Fibroblast of villous mesenchyme (primary cell): ENCODE results near the gene CCDC188. TPM values are rescaled to one million over a fixed set of nuclear protein-coding genes. Genes with fewer than 3 reads are reported as not detected.

Experiments
- DNase-seq: peaks from one replicate; pipeline ENCODE4 v3.0.0-alpha.2; 2010; ENCODE audit warnings: low read depth
- H3K4me3 ChIP-seq: 2 replicates; pipeline ENCODE4 v1.5.1; 2011; ENCODE audit warnings: low read depth, mild to moderate bottlenecking, low read length
- small RNA-seq: library from RNA; depleted of rRNA; stranded (forward); fragments of <200 nt; gene quantifications from one replicate; pipeline ENCODE3, GENCODE V24; 2012
- total RNA-seq: library from RNA; depleted of rRNA; stranded (reverse); fragments of >200 nt; gene quantifications from 2 replicates; pipeline ENCODE4 v1.2.3, GENCODE V29; 2012
- TF ChIP-seq, protein P1 (sequence below): IDR thresholded peaks from 2 replicates; pipeline ENCODE4 v1.5.1; 2012; ENCODE audit warnings: low read depth, mild to moderate bottlenecking, low read length; ENCODE audit not compliant: insufficient read depth

CCDC188 gene
- total RNA-seq, 1 donor: 0.43 TPM

DNA sequence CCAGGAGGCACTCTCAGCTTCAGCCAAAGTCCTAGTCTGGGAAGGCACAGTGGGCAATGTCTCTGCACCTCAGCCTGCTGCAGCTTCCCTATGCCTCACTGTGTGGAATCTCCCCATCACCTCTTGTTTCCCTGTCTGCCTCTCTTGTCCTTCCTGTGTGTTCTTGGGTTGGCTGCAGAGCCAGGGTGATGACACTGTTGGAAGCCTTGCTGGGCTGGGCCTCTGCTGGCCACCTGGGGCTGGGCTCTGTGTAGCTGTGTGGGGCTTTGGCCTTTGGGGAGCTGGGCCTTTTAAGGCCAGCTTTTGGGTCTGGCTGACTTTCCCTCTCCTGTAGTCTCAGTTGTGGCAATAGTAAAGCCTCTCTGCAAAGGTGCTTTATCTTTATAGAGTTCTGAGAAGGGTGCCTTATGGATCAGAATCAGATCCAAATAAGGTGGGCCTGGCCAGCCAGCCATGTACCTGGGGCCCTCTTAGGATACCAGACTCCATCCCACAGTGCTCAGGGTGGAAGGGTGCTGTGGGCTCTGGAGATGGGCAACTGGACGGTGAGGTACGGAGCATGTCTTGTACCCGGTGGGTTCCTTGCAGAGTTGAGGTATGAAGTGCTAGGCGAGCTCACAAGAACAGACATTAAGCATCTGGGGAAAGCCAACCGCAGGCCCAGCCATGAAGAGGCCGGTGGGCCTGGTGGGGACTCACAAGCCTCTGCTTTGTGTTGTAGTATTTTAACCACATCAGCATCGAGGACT, 45.2 kb downstream of the CCDC188 start:
- no peak overlapping the region for H3K4me3 ChIP-seq
- TF ChIP-seq, protein P1, sequence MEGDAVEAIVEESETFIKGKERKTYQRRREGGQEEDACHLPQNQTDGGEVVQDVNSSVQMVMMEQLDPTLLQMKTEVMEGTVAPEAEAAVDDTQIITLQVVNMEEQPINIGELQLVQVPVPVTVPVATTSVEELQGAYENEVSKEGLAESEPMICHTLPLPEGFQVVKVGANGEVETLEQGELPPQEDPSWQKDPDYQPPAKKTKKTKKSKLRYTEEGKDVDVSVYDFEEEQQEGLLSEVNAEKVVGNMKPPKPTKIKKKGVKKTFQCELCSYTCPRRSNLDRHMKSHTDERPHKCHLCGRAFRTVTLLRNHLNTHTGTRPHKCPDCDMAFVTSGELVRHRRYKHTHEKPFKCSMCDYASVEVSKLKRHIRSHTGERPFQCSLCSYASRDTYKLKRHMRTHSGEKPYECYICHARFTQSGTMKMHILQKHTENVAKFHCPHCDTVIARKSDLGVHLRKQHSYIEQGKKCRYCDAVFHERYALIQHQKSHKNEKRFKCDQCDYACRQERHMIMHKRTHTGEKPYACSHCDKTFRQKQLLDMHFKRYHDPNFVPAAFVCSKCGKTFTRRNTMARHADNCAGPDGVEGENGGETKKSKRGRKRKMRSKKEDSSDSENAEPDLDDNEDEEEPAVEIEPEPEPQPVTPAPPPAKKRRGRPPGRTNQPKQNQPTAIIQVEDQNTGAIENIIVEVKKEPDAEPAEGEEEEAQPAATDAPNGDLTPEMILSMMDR: no peak
- no peak for DNase-seq

GRCh38 chr22:20102203-20102780, 48.6 kb downstream of the CCDC188 start:
- DNase-seq: no peak
- H3K4me3 ChIP-seq: no peak overlapping the region
- TF ChIP-seq, protein P1: no peak

GRCh38 chr22:20101638-20102037, 49.2 kb downstream of the CCDC188 start:
- no peak for DNase-seq
- TF ChIP-seq, protein P1: no peak
- no peak overlapping the region for H3K4me3 ChIP-seq

DNA sequence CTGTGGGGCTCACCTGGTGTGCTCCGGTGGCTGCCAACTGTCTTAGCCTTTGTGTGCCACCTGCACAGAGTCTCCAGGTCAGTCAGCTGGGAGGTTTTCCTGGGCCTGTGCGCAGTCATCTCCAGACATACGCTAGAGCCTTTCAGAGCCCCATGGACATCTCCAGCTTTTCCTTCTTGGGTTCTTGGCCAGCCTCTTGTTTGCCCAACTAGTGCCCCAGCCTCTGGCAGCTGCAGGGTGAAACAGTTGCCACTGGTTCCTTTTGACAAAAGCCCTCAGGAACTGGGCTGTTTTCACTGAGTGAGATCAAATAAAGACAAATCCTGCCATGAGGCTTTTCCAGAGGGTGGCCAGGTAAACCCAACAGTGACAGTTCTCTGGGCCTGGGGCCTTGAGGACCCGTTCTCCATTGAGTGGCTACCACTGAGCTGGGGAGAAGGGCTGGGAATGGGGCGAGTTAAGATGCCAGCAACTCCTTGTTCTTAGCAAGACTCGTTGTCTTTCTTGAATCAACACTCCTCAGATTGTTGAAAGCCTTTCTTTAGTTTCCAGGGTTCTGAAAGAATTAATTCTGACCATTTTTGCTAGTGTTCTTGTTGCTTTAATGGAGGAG, 51.6 kb downstream of the CCDC188 start:
- DNase-seq: no peak
- no peak overlapping the region for H3K4me3 ChIP-seq
- TF ChIP-seq, protein P1: no peak

Small RNA genes lying within 50 kb of the gene (small RNA-seq; reads per million reads assigned to genes)
- not detected for gene MIR6816
- not detected for gene RF00599

Other genes starting within 250 kb of the CCDC188 start
- 173 and 236 TPM in 2 replicates for gene COMT, start 209.3 kb downstream of the CCDC188 start, total RNA-seq
- gene TXNRD2, start 209.2 kb downstream of the CCDC188 start, total RNA-seq: 34.8 and 39.3 TPM in 2 replicates
- 6.0 and 8.4 TPM in 2 replicates for gene ARVCF, start 134.2 kb downstream of the CCDC188 start, total RNA-seq
- 30.2 and 32.5 TPM in 2 replicates for gene TANGO2, start 129.9 kb downstream of the CCDC188 start, total RNA-seq
- 30.7 and 34.1 TPM in 2 replicates for gene DGCR8, start 70.8 kb downstream of the CCDC188 start, total RNA-seq
- 200 and 206 TPM in 2 replicates for gene RANBP1, start 35.0 kb downstream of the CCDC188 start, total RNA-seq
- 35.4 and 45.3 TPM in 2 replicates for gene TRMT2A, start 33.8 kb downstream of the CCDC188 start, total RNA-seq
- 8.1 and 10.8 TPM in 2 replicates for gene ZDHHC8, start 19.3 kb downstream of the CCDC188 start, total RNA-seq
- gene RTN4R, start 117.3 kb upstream of the CCDC188 start, total RNA-seq: 0.97 and 1.3 TPM in 2 replicates
- 47.1 and 63.1 TPM in 2 replicates for gene DGCR6L, start 169.0 kb upstream of the CCDC188 start, total RNA-seq
- 10.3 and 10.8 TPM in 2 replicates for gene ZNF74, start 243.1 kb upstream of the CCDC188 start, total RNA-seq